Measurements from ENCODE around the gene NEDD8. TPM values are rescaled to one million over a fixed set of nuclear protein-coding genes. Genes with fewer than 3 reads are reported as not detected.
A peak's percentile ranks its signal among the peaks of the same experiment; 100 is the strongest.

Gene NEDD8
- total RNA-seq, 2 experiments from 2014 or later, result 167 to 172 TPM

GRCh38 chr14:24253936-24254335, 21.8 kb upstream of the NEDD8 start:
- TF ChIP-seq CTCF (IDR thresholded peaks at IDR 0.05), result no peak
- ATAC-seq, result no peak
- Mint-ChIP-seq H3K4me1 (ENCODE audit: low read depth) (peaks cover 11% of the 10 kb centered on the region), H3K27ac (no peak overlapping the region), H3K36me3 (ENCODE audit: low read depth) (no peaks in the 10 kb centered on the region), H3K4me3 (no peak overlapping the region), H3K27me3 (no peaks in the 10 kb centered on the region), H3K9me3 (no peaks in the 10 kb centered on the region)
- intact Hi-C loops (cut with micrococcal nuclease), result no loop called here
- ChIA-PET CTCF (interaction anchor here (0.8 to 27.8 kb wide), 3 partner anchors 11 to 47 kb away, joined by 3 to 873 read pairs (median 4); partner anchors contain the start of genes CIDEB, DHRS1, LTB4R and LTB4R2), POLR2A (no interaction called here)
- no peak for DNase-seq

GRCh38 chr14:24252289-24253124, 20.3 kb upstream of the NEDD8 start:
- POLR2A ChIA-PET, result interaction anchor here (0.8 to 1.2 kb wide), 4 partner anchors 13 to 171 kb away, joined by 3 to 5 read pairs (median 3); no protein-coding TSS in a partner anchor
- intact Hi-C loops (cut with micrococcal nuclease), result no loop called here

GRCh38 chr14:24251880-24252288, 19.7 kb upstream of the NEDD8 start:
- Mint-ChIP-seq H3K4me1 (ENCODE audit: low read depth) (peaks cover 22% of the 10 kb centered on the region), H3K9me3 (no peaks in the 10 kb centered on the region), H3K36me3 (ENCODE audit: low read depth) (no peaks in the 10 kb centered on the region), H3K4me3 (no peak overlapping the region), H3K27me3 (no peaks in the 10 kb centered on the region), H3K27ac (no peak overlapping the region)
- no peak for TF ChIP-seq CTCF (IDR thresholded peaks at IDR 0.05)
- ChIA-PET POLR2A (interaction anchor here (0.8 to 1.0 kb wide), 3 partner anchors 14 to 18 kb away, joined by 3 to 5 read pairs (median 3); no protein-coding TSS in a partner anchor), CTCF (interaction anchor here (1.0 to 27.8 kb wide), 5 partner anchors 9 to 49 kb away, joined by 3 to 873 read pairs (median 17); partner anchors contain the start of genes CIDEB, DHRS1, LTB4R and LTB4R2)
- DNase-seq (no peak), ATAC-seq (no peak)
- intact Hi-C loops (cut with micrococcal nuclease), result no loop called here

More at GRCh38 chr14:24252289-24253124, 20.3 kb upstream of the NEDD8 start:
- CTCF ChIA-PET, result interaction anchor here (1.2 to 27.8 kb wide), 5 partner anchors 10 to 48 kb away, joined by 4 to 873 read pairs (median 17); partner anchors contain the start of genes CIDEB, DHRS1, LTB4R and LTB4R2
- H3K27ac Mint-ChIP-seq, result no peak overlapping the region
- no peaks in the 10 kb centered on the region for H3K9me3 Mint-ChIP-seq
- no peak for TF ChIP-seq CTCF (IDR thresholded peaks at IDR 0.05)
- H3K4me1 Mint-ChIP-seq (ENCODE audit: low read depth), result peaks cover 19% of the 10 kb centered on the region
- DNase-seq (no peak), ATAC-seq (no peak)
- no peaks in the 10 kb centered on the region for H3K27me3 Mint-ChIP-seq
- H3K36me3 Mint-ChIP-seq (ENCODE audit: low read depth), result no peaks in the 10 kb centered on the region
- no peak overlapping the region for H3K4me3 Mint-ChIP-seq

GRCh38 chr14:24250354-24250753, 18.2 kb upstream of the NEDD8 start:
- Mint-ChIP-seq H3K36me3 (ENCODE audit: low read depth) (no peaks in the 10 kb centered on the region), H3K4me1 (ENCODE audit: low read depth) (peaks cover 25% of the 10 kb centered on the region), H3K4me3 (no peak overlapping the region), H3K27me3 (no peaks in the 10 kb centered on the region), H3K9me3 (no peaks in the 10 kb centered on the region), H3K27ac (peak overlapping the region; percentile 9)
- DNase-seq, result no peak
- ChIA-PET CTCF (interaction anchor here (1.2 to 27.8 kb wide), 6 partner anchors 8 to 187 kb away, joined by 3 to 873 read pairs (median 12); partner anchors contain the start of genes CIDEB, DHRS1, LTB4R and LTB4R2), POLR2A (interaction anchor here (1.3 kb wide), 1 partner anchor 47 kb away, joined by 3 read pairs; no protein-coding TSS in a partner anchor)
- intact Hi-C loops (cut with micrococcal nuclease), result no loop called here
- no peak for ATAC-seq
- TF ChIP-seq CTCF (IDR thresholded peaks at IDR 0.05), result no peak

Measured in activated CD8-positive, alpha-beta T cell treated with anti-CD3 and anti-CD28 coated beads for 36 hours (primary cell).